ENCODE data around the gene CPXM2. TPM values are rescaled to one million over a fixed set of nuclear protein-coding genes. Genes with fewer than 3 reads are reported as not detected.

CPXM2 gene
- total RNA-seq, 1 donor = not detected

DNA sequence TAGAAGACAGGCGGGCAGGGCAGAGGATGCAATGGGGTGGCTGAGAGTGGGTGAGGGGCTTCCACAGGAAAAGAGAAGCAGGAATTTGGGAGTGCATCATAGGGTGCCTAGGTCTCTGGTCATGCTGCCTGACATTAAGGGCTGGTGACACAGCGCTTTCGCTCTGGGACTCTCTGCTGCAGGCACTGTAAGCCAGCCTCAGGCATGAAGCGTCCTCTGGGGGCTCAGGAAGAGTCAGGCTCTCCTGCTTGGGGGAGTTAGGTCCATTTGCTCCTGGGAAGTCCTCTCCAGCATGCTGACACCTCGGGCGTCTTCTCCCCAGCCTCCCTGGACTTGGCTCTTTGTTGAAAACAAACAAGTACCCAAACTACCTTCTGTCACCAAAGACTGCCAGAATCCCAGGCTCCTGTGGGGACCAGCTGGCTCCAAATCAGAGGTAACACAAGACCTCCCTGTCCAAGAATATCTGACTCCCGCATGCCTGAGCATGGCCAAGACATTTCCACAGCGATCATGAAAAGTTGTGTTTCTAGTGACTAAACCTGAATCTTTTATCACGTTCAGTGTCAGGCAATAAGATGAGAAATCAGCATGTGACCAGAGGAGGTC lies 170.1 kb downstream of the CPXM2 start:
- no peak for DNase-seq (ENCODE audit: low read depth)
- no peak overlapping the region for H3K4me3 ChIP-seq (ENCODE audit: low read depth, low read length)
- TF ChIP-seq CTCF (IDR thresholded peaks at IDR 0.05; ENCODE audit: insufficient read depth, low read depth, low read length) = no peak

GRCh38 chr10:123720536-123720935 lies 171.1 kb downstream of the CPXM2 start:
- TF ChIP-seq CTCF (IDR thresholded peaks at IDR 0.05; ENCODE audit: insufficient read depth, low read depth, low read length) = no peak
- no peak overlapping the region for H3K4me3 ChIP-seq (ENCODE audit: low read depth, low read length)
- DNase-seq (ENCODE audit: low read depth) = no peak

DNA sequence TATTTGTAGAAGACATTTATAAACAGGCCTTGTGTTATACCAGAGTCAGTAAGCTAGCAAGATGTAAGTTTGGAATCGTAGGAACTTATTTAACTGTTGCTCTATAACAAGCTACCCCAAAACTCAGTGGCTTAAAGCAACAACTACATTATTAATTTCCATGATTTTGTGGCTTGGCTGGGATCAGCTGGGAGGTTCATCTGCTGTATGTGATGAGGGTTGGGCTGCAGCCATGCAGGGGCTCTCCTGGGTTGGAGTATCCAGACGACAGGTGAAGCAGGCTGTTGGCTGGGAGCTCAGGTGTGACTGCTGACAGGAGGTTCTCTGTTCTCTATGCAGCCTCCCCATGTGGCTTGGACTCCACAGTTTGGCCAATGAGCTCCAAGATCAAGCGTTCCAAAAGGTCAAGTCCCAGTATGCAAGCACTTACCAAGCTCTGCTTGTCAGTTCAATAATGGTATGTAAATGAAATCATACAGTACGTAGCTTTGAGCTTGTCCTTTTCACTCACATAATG lies 173.0 kb downstream of the CPXM2 start:
- no peak for TF ChIP-seq CTCF (IDR thresholded peaks at IDR 0.05; ENCODE audit: insufficient read depth, low read depth, low read length)
- no peak overlapping the region for H3K4me3 ChIP-seq (ENCODE audit: low read depth, low read length)
- no peak for DNase-seq (ENCODE audit: low read depth)

DNA sequence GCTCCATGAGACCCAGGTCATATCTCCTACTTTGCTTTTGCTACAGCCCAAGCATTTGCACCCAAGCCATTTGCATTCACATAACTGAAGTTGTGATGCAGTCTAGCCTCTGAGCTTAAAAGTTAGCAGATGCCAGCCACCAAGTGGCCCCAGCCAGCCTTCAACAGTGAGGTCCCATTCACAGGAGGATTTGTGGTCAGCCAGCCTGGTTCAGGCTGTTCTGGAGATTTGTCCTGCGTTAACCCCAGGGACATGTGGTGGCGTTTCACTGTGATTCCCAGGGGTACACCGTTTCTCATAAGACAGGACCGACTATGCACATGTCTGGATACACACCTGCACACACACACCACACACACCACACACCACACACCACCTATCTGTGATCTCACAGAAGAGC lies 174.3 kb downstream of the CPXM2 start:
- H3K4me3 ChIP-seq (ENCODE audit: low read depth, low read length) = no peak overlapping the region
- DNase-seq (ENCODE audit: low read depth) = no peak
- TF ChIP-seq CTCF (IDR thresholded peaks at IDR 0.05; ENCODE audit: insufficient read depth, low read depth, low read length) = no peak

GRCh38 chr10:123715546-123715945 lies 176.1 kb downstream of the CPXM2 start:
- DNase-seq (ENCODE audit: low read depth) = no peak
- no peak for TF ChIP-seq CTCF (IDR thresholded peaks at IDR 0.05; ENCODE audit: insufficient read depth, low read depth, low read length)
- H3K4me3 ChIP-seq (ENCODE audit: low read depth, low read length) = no peak overlapping the region

- H3K4me3 ChIP-seq (ENCODE audit: low read depth, low read length) = no peak overlapping the region
- no peak for TF ChIP-seq CTCF (IDR thresholded peaks at IDR 0.05; ENCODE audit: insufficient read depth, low read depth, low read length)
- DNase-seq (ENCODE audit: low read depth) = no peak
These were observed 185.4 kb downstream of the CPXM2 start for GRCh38 chr10:123706236-123706635.

GRCh38 chr10:123704812-123705211 lies 186.8 kb downstream of the CPXM2 start:
- H3K4me3 ChIP-seq (ENCODE audit: low read depth, low read length) = no peak overlapping the region
- no peak for DNase-seq (ENCODE audit: low read depth)
- TF ChIP-seq CTCF (IDR thresholded peaks at IDR 0.05; ENCODE audit: insufficient read depth, low read depth, low read length) = no peak
